CD14-positive monocyte (primary cell): Measurements from ENCODE around the gene ATF4. TPM values are rescaled to one million over a fixed set of nuclear protein-coding genes. Genes with fewer than 3 reads are reported as not detected.
A peak's percentile ranks its signal among the peaks of the same experiment; 100 is the strongest.

Source experiments
- DNase-seq, 3 donors: peaks; one replicate each; pipeline ENCODE4 v3.0.0-alpha.2; 2011 to 2022
- H2AFZ ChIP-seq: 2 replicates; pipeline ENCODE4 v1.6.0; 2012; ENCODE audit warnings: mild to moderate bottlenecking, low read depth, low read length, inconsistent platforms; ENCODE audit not compliant: insufficient read depth, poor library complexity, severe bottlenecking
- H3K27ac ChIP-seq, 2 donors: 1 replicate in 1 of 2; 2 replicates in 1 of 2; pipeline ENCODE4 v1.5.1; 2012 to 2013; ENCODE audit warnings: low read length in 2 of 2, control low read depth in 1 of 2, inconsistent platforms in 1 of 2, low read depth in 1 of 2, mild to moderate bottlenecking in 1 of 2
- H3K27me3 ChIP-seq, 2 donors: one replicate each; pipeline versions ENCODE4 v1.6.0 to v1.6.1; 2011 to 2013; ENCODE audit warnings: low read length in 2 of 2; ENCODE audit not compliant: control insufficient read depth in 2 of 2, insufficient read depth in 2 of 2
- H3K36me3 ChIP-seq, 2 donors: replicated peaks in 1 of 2; 1 replicate in 1 of 2; 2 replicates in 1 of 2; pipeline versions ENCODE4 v1.5.1 to v1.6.1; 2012 to 2013; ENCODE audit warnings: low read length in 2 of 2, control low read depth in 1 of 2, inconsistent platforms in 1 of 2, mild to moderate bottlenecking in 1 of 2; ENCODE audit not compliant: insufficient read depth in 2 of 2, control insufficient read depth in 1 of 2
- H3K4me1 ChIP-seq, 2 donors: 1 replicate in 1 of 2; 2 replicates in 1 of 2; pipeline versions ENCODE4 v1.5.1 to v1.6.1; 2012 to 2013; ENCODE audit warnings: low read length in 2 of 2, control low read depth in 1 of 2, inconsistent platforms in 1 of 2, mild to moderate bottlenecking in 1 of 2, moderate library complexity in 1 of 2; ENCODE audit not compliant: insufficient read depth in 2 of 2, control insufficient read depth in 1 of 2
- H3K4me2 ChIP-seq: replicated peaks from 2 replicates; pipeline ENCODE3; 2012; ENCODE audit warnings: low read length, moderate library complexity, mild to moderate bottlenecking; ENCODE audit not compliant: poor library complexity, severe bottlenecking; ENCODE audit errors: extremely low read depth
- H3K4me3 ChIP-seq, 3 experiments: fragments of 200-600 bp in 1 of 3; sonication (generic) in 1 of 3; replicated peaks in 1 of 3; 1 replicate in 2 of 3; 2 replicates in 1 of 3; pipeline ENCODE4 v1.5.1; 2011 to 2013; ENCODE audit warnings: low read length in 3 of 3, mild to moderate bottlenecking in 3 of 3, control low read depth in 2 of 3, low read depth in 2 of 3, inconsistent platforms in 1 of 3, moderate library complexity in 1 of 3
- H3K79me2 ChIP-seq: 2 replicates; pipeline ENCODE4 v1.6.0; 2012; ENCODE audit warnings: mild to moderate bottlenecking, control low read depth, inconsistent platforms, low read length, moderate library complexity; ENCODE audit not compliant: insufficient read depth
- H3K9ac ChIP-seq: 2 replicates; pipeline ENCODE4 v1.6.0; 2017; ENCODE audit warnings: low read length, mild to moderate bottlenecking; ENCODE audit not compliant: insufficient read depth, poor library complexity, severe bottlenecking
- H3K9me3 ChIP-seq, 2 donors: replicated peaks in 1 of 2; 1 replicate in 1 of 2; 2 replicates in 1 of 2; pipeline versions ENCODE4 v1.5.1 to v1.6.1; 2012 to 2013; ENCODE audit warnings: low read length in 2 of 2, control low read depth in 1 of 2; ENCODE audit not compliant: control insufficient read depth in 1 of 2, insufficient read depth in 1 of 2
- H4K20me1 ChIP-seq: 2 replicates; pipeline ENCODE4 v1.6.0; 2012; ENCODE audit warnings: mild to moderate bottlenecking, low read length, control low read depth, moderate library complexity; ENCODE audit not compliant: insufficient read depth
- H3K27ac Mint-ChIP-seq, 7 donors: one replicate each; pipeline ENCODE4 v1.8.0; 2020; ENCODE audit warnings: mild to moderate bottlenecking in 7 of 7, mixed read lengths in 7 of 7, moderate library complexity in 6 of 7, inconsistent platforms in 2 of 7
- H3K27me3 Mint-ChIP-seq, 3 donors: one replicate each; pipeline ENCODE4 v1.8.0; 2021 to 2022; ENCODE audit warnings: low read depth in 3 of 3, mild to moderate bottlenecking in 3 of 3, mixed read lengths in 3 of 3, moderate library complexity in 3 of 3, inconsistent platforms in 1 of 3
- H3K36me3 Mint-ChIP-seq, 2 donors: one replicate each; pipeline ENCODE4 v1.8.0; 2020; ENCODE audit warnings: mixed read lengths in 2 of 2, inconsistent platforms in 1 of 2, mild to moderate bottlenecking in 1 of 2
- H3K4me1 Mint-ChIP-seq: one replicate; pipeline ENCODE4 v1.8.0; 2020; ENCODE audit warnings: mild to moderate bottlenecking, mixed read lengths
- H3K4me3 Mint-ChIP-seq, 2 donors: one replicate each; pipeline ENCODE4 v1.8.0; 2020; ENCODE audit warnings: mild to moderate bottlenecking in 2 of 2, mixed read lengths in 2 of 2, moderate library complexity in 1 of 2
- H3K9me3 Mint-ChIP-seq, 7 donors: one replicate each; pipeline ENCODE4 v1.8.0; 2020 to 2022; ENCODE audit warnings: mixed read lengths in 7 of 7, mild to moderate bottlenecking in 6 of 7, moderate library complexity in 6 of 7, inconsistent platforms in 2 of 7
- WGBS: methylation state at CpG from one replicate; pipeline ENCODE4 v1.1.5; 2013; ENCODE audit warnings: missing lambda C conversion rate; ENCODE audit not compliant: insufficient coverage; 5-methylcytosine and 5-hydroxymethylcytosine counted together
- intact Hi-C, 2 donors: fragments of 100-400 bp; cut with micrococcal nuclease; formaldehyde crosslinking; loops; one replicate each; pipeline versions ENCODE4 v1.15.0 to v1.15.1; 2023
- polyA plus RNA-seq, 3 donors: library from polyadenylated mRNA; depleted of rRNA in 1 of 3; unstranded in 2 of 3; stranded (reverse) in 1 of 3; fragments of 300-500 nt in 2 of 3; fragments of >200 nt in 1 of 3; fragmentation: Illumina TruSeq in 2 of 3; gene quantifications; 1 replicate in 2 of 3; 2 replicates in 1 of 3; pipeline ENCODE4 v1.2.3, GENCODE V29; 2012 to 2021
- TF ChIP-seq, protein P1 (sequence below): fragments of 200-600 bp; IDR thresholded peaks from one replicate; pipeline ENCODE4 v1.8.0; 2022; ENCODE audit warnings: antibody characterized with exemption, mild to moderate bottlenecking

The ATF4 gene
- polyA plus RNA-seq, 3 donors, result 55.1 to 606 (median 59.0) TPM

DNA sequence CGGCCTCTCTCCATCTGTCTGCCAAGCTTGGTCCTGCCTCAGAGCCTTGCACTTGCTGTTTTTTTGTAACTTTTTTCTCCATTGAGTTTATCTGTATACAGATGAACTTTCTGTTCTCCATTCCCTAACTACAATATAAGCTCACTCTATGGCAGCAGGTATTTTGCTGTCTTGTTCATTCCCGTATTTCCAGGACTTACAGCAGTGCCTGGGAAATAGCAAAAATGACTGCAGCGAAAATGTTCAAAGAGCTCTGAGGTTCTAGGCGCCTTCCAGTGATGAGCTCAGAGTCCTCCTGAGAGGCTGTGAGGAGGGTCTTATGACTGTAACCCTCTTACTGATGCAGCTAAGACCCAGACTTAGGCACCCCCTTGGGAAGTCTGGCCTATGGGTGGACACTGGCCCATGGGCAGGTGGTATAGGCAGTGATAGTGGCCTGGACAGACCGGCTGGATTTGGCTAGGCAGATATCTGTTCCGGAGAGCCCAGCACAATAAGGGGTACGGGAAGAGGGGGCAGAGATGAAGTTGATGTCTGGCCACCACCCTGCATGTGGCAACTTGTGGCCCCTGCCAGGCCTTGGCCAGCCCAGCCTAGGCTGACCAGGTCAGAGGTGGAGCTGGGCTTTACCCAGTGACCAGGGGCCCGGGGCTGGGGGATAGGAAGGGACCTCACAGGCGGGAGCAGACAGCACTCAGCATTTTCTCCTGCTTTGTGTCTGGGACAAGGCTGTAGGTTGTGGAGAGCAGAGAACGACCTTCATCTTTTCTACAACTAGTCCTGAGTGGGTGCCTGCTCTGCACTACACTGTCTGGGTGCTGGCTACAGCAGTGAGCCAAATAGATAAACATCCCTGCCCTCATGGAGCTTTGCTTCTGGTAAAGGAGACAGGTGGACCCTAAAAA is 4.6 kb downstream of the ATF4 start:
- Histone ChIP-seq H3K79me2 (peaks cover 79% of the 10 kb centered on the region), H3K36me3 (peaks cover 53 to 72% of the 10 kb centered on the region in 2 donors), H3K4me3 (no peak overlapping the region), H3K4me1 (peaks cover 71 to 86% of the 10 kb centered on the region in 2 donors), H3K27me3 (no peaks in the 10 kb centered on the region), H3K9me3 (no peaks in the 10 kb centered on the region), H3K9ac (no peak overlapping the region), H2AFZ (no peak overlapping the region), H3K27ac (peak overlapping the region; percentile 11 to 69), H4K20me1 (peaks cover 96% of the 10 kb centered on the region), H3K4me2 (no peak overlapping the region)
- Mint-ChIP-seq H3K27me3 (peaks cover 0 to 7% (median 1%) of the 10 kb centered on the region in 3 donors), H3K36me3 (peaks cover 52 to 79% of the 10 kb centered on the region in 2 donors), H3K27ac (peak overlapping the region; percentile 37 to 90 (median 87)), H3K4me1 (peaks cover 77% of the 10 kb centered on the region), H3K9me3 (no peaks in the 10 kb centered on the region), H3K4me3 (no peak overlapping the region)
- 89% methylated on average over 4 of the region's 10 CpGs for WGBS
- intact Hi-C loops, result loop anchor here (5.0 to 10.0 kb wide), 4 partner anchors 33 to 770 kb away; partner anchors contain the start of genes CBX7 (in 1 of the 2) and SUN2 (in 1 of the 2)
- TF ChIP-seq, protein P1, sequence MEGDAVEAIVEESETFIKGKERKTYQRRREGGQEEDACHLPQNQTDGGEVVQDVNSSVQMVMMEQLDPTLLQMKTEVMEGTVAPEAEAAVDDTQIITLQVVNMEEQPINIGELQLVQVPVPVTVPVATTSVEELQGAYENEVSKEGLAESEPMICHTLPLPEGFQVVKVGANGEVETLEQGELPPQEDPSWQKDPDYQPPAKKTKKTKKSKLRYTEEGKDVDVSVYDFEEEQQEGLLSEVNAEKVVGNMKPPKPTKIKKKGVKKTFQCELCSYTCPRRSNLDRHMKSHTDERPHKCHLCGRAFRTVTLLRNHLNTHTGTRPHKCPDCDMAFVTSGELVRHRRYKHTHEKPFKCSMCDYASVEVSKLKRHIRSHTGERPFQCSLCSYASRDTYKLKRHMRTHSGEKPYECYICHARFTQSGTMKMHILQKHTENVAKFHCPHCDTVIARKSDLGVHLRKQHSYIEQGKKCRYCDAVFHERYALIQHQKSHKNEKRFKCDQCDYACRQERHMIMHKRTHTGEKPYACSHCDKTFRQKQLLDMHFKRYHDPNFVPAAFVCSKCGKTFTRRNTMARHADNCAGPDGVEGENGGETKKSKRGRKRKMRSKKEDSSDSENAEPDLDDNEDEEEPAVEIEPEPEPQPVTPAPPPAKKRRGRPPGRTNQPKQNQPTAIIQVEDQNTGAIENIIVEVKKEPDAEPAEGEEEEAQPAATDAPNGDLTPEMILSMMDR, result no peak
- DNase-seq, result no peak

DNA sequence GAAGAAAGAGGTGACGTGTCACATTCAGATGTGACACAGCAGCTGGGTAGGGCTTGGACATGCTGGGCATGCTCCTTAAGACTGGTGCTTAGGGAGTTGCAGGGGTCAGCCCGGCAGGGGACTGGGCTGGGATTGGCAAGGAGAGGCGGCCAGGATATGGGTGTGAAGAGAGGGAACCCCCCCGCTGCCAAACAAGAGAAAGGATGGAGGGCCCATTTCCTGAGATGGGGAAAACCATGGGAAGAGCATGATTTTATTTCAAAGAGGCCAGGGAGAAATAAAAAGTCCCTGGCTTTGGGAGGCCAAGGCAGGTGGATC is 5.3 kb downstream of the ATF4 start:
- no peak for DNase-seq
- Histone ChIP-seq H3K36me3 (peaks cover 53 to 77% of the 10 kb centered on the region in 2 donors), H3K27ac (peak overlapping the region; percentile 14 to 69), H3K79me2 (peaks cover 80% of the 10 kb centered on the region), H4K20me1 (peaks cover 100% of the 10 kb centered on the region), H3K4me3 (no peak overlapping the region), H3K4me1 (peaks cover 77 to 92% of the 10 kb centered on the region in 2 donors), H3K27me3 (no peaks in the 10 kb centered on the region), H3K4me2 (no peak overlapping the region), H2AFZ (no peak overlapping the region), H3K9ac (no peak overlapping the region), H3K9me3 (no peaks in the 10 kb centered on the region)
- TF ChIP-seq, protein P1, result no peak
- Mint-ChIP-seq H3K4me1 (peaks cover 83% of the 10 kb centered on the region), H3K4me3 (no peak overlapping the region), H3K27ac (peak overlapping the region; percentile 57 to 90 (median 87)), H3K9me3 (no peaks in the 10 kb centered on the region), H3K36me3 (peaks cover 54 to 85% of the 10 kb centered on the region in 2 donors), H3K27me3 (peaks cover 0 to 7% (median 1%) of the 10 kb centered on the region in 3 donors)
- intact Hi-C loops, result loop anchor here (5.0 to 10.0 kb wide), 3 partner anchors 33 to 771 kb away; partner anchors contain the start of gene SUN2 (in 1 of the 2)
- WGBS, result 96% methylated on average over 4 of the region's 4 CpGs
